Measurements from ENCODE around the gene PDZD7.

The PDZD7 gene

GRCh38 chr10:101022967-101023705, 7.8 kb downstream of the PDZD7 start:
- no peak for ATAC-seq (ENCODE audit: low read depth)
- Histone ChIP-seq H3K27me3 (ENCODE audit: insufficient read depth, poor library complexity, severe bottlenecking) (no peaks in the 10 kb centered on the region), H3K4me1 (ENCODE audit: insufficient read depth, poor library complexity, severe bottlenecking) (no peaks in the 10 kb centered on the region), H3K9me3 (ENCODE audit: severe bottlenecking) (no peaks in the 10 kb centered on the region), H3K4me3 (ENCODE audit: severe bottlenecking) (no peak overlapping the region), H3K27ac (ENCODE audit: poor library complexity, severe bottlenecking) (no peak overlapping the region), H3K36me3 (ENCODE audit: low read depth) (no peaks in the 10 kb centered on the region)
- no peak for DNase-seq (ENCODE audit: low spot score)
- TF ChIP-seq, protein P1, sequence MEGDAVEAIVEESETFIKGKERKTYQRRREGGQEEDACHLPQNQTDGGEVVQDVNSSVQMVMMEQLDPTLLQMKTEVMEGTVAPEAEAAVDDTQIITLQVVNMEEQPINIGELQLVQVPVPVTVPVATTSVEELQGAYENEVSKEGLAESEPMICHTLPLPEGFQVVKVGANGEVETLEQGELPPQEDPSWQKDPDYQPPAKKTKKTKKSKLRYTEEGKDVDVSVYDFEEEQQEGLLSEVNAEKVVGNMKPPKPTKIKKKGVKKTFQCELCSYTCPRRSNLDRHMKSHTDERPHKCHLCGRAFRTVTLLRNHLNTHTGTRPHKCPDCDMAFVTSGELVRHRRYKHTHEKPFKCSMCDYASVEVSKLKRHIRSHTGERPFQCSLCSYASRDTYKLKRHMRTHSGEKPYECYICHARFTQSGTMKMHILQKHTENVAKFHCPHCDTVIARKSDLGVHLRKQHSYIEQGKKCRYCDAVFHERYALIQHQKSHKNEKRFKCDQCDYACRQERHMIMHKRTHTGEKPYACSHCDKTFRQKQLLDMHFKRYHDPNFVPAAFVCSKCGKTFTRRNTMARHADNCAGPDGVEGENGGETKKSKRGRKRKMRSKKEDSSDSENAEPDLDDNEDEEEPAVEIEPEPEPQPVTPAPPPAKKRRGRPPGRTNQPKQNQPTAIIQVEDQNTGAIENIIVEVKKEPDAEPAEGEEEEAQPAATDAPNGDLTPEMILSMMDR (IDR thresholded peaks at IDR 0.05; ENCODE audit: poor library complexity, severe bottlenecking), result no peak

- Histone ChIP-seq H3K27ac (ENCODE audit: poor library complexity, severe bottlenecking) (no peak overlapping the region), H3K4me1 (ENCODE audit: insufficient read depth, poor library complexity, severe bottlenecking) (no peaks in the 10 kb centered on the region), H3K27me3 (ENCODE audit: insufficient read depth, poor library complexity, severe bottlenecking) (no peaks in the 10 kb centered on the region), H3K9me3 (ENCODE audit: severe bottlenecking) (no peaks in the 10 kb centered on the region), H3K36me3 (ENCODE audit: low read depth) (no peaks in the 10 kb centered on the region), H3K4me3 (ENCODE audit: severe bottlenecking) (no peak overlapping the region)
- ATAC-seq (ENCODE audit: low read depth) (no peak), DNase-seq (ENCODE audit: low spot score) (no peak)
- TF ChIP-seq, protein P1 (IDR thresholded peaks at IDR 0.05; ENCODE audit: poor library complexity, severe bottlenecking), result no peak
Measured at GRCh38 chr10:101021692-101022251, 9.2 kb downstream of the PDZD7 start.

DNA sequence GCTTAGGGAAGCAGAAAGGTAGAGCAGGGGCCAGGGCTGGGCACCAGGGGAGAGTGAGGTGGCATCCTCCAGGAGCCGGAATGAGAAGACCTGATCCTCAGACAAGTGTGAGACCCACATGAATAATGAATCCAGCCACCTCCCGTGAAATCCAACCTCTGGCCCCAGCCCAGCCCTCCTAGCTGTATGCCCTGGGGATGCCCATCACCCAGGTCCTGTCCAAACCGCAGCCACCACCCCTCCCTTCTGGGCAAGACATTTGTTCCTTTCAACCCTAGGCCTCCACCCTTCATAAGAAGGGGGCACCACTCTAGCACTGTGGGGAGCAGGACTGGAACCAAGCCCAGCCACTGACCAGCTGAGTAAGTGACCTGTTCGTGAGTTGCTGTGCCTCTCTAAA, 9.7 kb downstream of the PDZD7 start:
- DNase-seq (ENCODE audit: low spot score), result no peak
- no peak overlapping the region for H3K27ac ChIP-seq (ENCODE audit: poor library complexity, severe bottlenecking)
- no peaks in the 10 kb centered on the region for H3K27me3 ChIP-seq (ENCODE audit: insufficient read depth, poor library complexity, severe bottlenecking)
- no peak overlapping the region for H3K4me3 ChIP-seq (ENCODE audit: severe bottlenecking)
- H3K9me3 ChIP-seq (ENCODE audit: severe bottlenecking), result no peaks in the 10 kb centered on the region
- TF ChIP-seq, protein P1 (IDR thresholded peaks at IDR 0.05; ENCODE audit: poor library complexity, severe bottlenecking), result no peak
- H3K36me3 ChIP-seq (ENCODE audit: low read depth), result no peaks in the 10 kb centered on the region
- ATAC-seq (ENCODE audit: low read depth), result peak; percentile 7; the same call in 1 of the 3 replicates
- H3K4me1 ChIP-seq (ENCODE audit: insufficient read depth, poor library complexity, severe bottlenecking), result no peaks in the 10 kb centered on the region

GRCh38 chr10:101020427-101021075, 10.4 kb downstream of the PDZD7 start:
- no peak for DNase-seq (ENCODE audit: low spot score)

More at GRCh38 chr10:101020427-101021075, 10.4 kb downstream of the PDZD7 start:
- H3K27ac ChIP-seq (ENCODE audit: poor library complexity, severe bottlenecking), result no peak overlapping the region
- no peaks in the 10 kb centered on the region for H3K36me3 ChIP-seq (ENCODE audit: low read depth)
- no peaks in the 10 kb centered on the region for H3K4me1 ChIP-seq (ENCODE audit: insufficient read depth, poor library complexity, severe bottlenecking)
- ATAC-seq (ENCODE audit: low read depth), result no peak
- no peaks in the 10 kb centered on the region for H3K27me3 ChIP-seq (ENCODE audit: insufficient read depth, poor library complexity, severe bottlenecking)
- no peak overlapping the region for H3K4me3 ChIP-seq (ENCODE audit: severe bottlenecking)
- TF ChIP-seq, protein P1 (IDR thresholded peaks at IDR 0.05; ENCODE audit: poor library complexity, severe bottlenecking), result no peak
- H3K9me3 ChIP-seq (ENCODE audit: severe bottlenecking), result no peaks in the 10 kb centered on the region
